ENCODE data around the gene TSPAN33.
"Not testable (repeated sequence)": the region's sequence is repeated elsewhere in the genome, so short reads cannot be mapped to it uniquely, and the experiment has no call there.

GRCh38 chr7:129121501-129122077 lies 22.9 kb upstream of the TSPAN33 start:
- not testable (repeated sequence) for TF ChIP-seq CTCF (optimal IDR thresholded peaks at IDR 0.05 in 1 of 3, IDR thresholded peaks at IDR 0.05 in 1 of 3, conservative IDR thresholded peaks at IDR 0.05 in 1 of 3; ENCODE audit: extremely low read depth in 1 of 3, insufficient read depth in 2 of 3, low read length in 3 of 3); EZH2 (IDR thresholded peaks at IDR 0.05; ENCODE audit: low read length)

Data from keratinocyte (primary cell).